H7 (cell line): ENCODE results near the gene RFK. TPM values are rescaled to one million over a fixed set of nuclear protein-coding genes. Genes with fewer than 3 reads are reported as not detected.

Source experiments
- DNase-seq: peaks from one replicate; pipeline ENCODE4 v3.0.0; 2012
- H3K27me3 ChIP-seq: 2 replicates; pipeline ENCODE4 v1.6.0; 2011; ENCODE audit warnings: mild to moderate bottlenecking, low read length; ENCODE audit not compliant: control insufficient read depth, insufficient read depth
- H3K36me3 ChIP-seq: replicated peaks from 2 replicates; pipeline ENCODE4 v1.5.1; 2011; ENCODE audit warnings: low read length; ENCODE audit not compliant: control insufficient read depth, insufficient read depth
- H3K4me3 ChIP-seq: 2 replicates; pipeline ENCODE4 v1.5.1; 2011; ENCODE audit warnings: low read depth, mild to moderate bottlenecking, control low read depth, low read length, moderate library complexity; ENCODE audit not compliant: insufficient read depth
- total RNA-seq: library from RNA; depleted of rRNA; stranded (reverse); fragments of >200 nt; shearing (Covaris generic); gene quantifications from 2 replicates; pipeline ENCODE4 v1.2.3, GENCODE V29; 2014; rRNA removed

RFK gene
- total RNA-seq, 1 experiment from 2014 or later, result 15.2 TPM

DNA sequence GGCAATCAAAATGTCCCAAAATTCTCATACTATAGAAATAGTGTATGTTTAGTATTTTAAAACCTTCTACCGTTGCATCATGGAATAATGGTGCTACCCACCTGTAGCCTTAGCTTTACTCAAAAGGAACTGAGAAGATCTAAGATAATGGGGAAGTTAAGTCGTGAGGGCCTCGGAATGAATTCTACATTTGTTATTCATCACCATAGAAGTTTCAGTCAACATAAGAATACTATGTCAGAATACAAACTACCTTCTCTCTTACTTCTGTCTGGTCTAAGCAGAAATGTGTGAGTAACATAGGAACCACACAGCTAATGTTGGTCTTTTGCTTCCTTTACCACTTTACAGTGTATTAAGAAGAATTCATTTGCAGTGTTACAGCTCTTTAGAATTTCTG, 43.2 kb downstream of the RFK start:
- H3K36me3 ChIP-seq, result no peaks in the 10 kb centered on the region
- H3K4me3 ChIP-seq, result no peak overlapping the region
- no peaks in the 10 kb centered on the region for H3K27me3 ChIP-seq
- no peak for DNase-seq

- H3K4me3 ChIP-seq, result no peak overlapping the region
- H3K36me3 ChIP-seq, result no peaks in the 10 kb centered on the region
- no peaks in the 10 kb centered on the region for H3K27me3 ChIP-seq
- DNase-seq, result no peak
Observed at GRCh38 chr9:76349865-76350264, 44.4 kb downstream of the RFK start.

DNA sequence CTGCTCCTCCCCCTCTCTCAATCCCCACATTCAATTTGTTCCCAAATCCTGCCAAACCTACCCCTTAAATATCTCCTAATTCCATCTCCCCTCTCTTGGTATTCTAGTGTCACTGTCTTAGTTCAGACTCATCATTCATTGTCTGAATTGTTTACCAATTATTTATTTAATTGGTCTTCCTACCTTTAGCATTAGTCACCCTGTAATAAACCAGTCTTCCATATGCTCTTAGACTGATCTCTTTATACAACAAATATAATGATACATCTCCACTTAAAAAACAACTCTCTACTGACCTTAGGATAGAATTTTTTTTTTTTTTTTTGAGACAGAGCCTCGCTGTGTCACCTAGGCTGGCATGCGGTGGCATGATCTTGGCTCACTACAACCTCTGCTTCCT, 51.4 kb downstream of the RFK start:
- H3K27me3 ChIP-seq, result no peaks in the 10 kb centered on the region
- H3K4me3 ChIP-seq, result no peak overlapping the region
- H3K36me3 ChIP-seq, result no peaks in the 10 kb centered on the region
- no peak for DNase-seq

DNA sequence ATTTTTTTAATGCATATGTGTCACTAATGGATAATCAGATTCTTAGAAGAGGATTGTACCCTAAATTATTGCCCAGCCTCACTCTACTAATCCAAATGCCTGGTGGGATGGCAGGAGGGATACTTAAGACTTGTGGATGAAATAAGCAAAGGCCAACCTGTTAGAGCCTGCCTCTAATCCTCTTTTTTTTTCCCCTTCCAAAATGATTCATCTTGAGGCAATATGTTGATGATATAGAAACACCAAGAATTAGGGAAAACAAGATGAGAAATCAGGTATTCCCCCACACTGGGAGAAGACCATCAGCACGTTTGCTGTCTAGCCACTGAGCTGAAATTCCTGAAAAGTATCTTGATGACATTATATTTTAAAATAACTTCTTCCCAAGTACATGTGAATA, 52.0 kb downstream of the RFK start:
- Histone ChIP-seq H3K36me3 (no peaks in the 10 kb centered on the region), H3K4me3 (no peak overlapping the region), H3K27me3 (no peaks in the 10 kb centered on the region)
- DNase-seq, result no peak

- no peaks in the 10 kb centered on the region for H3K36me3 ChIP-seq
- no peaks in the 10 kb centered on the region for H3K27me3 ChIP-seq
- DNase-seq, result no peak
- no peak overlapping the region for H3K4me3 ChIP-seq
Observed at GRCh38 chr9:76341616-76342015, 52.6 kb downstream of the RFK start.

- Histone ChIP-seq H3K27me3 (no peaks in the 10 kb centered on the region), H3K4me3 (no peak overlapping the region), H3K36me3 (no peaks in the 10 kb centered on the region)
- DNase-seq, result peak; percentile 52
Observed at GRCh38 chr9:76338418-76338817, 55.8 kb downstream of the RFK start.

- no peaks in the 10 kb centered on the region for H3K27me3 ChIP-seq
Observed at GRCh38 chr9:76336027-76336426, 58.2 kb downstream of the RFK start.

More at GRCh38 chr9:76336027-76336426, 58.2 kb downstream of the RFK start:
- Histone ChIP-seq H3K4me3 (no peak overlapping the region), H3K36me3 (no peaks in the 10 kb centered on the region)
- no peak for DNase-seq

Other genes with a start within 250 kb of the RFK start
- gene GCNT1, start 64.8 kb upstream of the RFK start, total RNA-seq, result 14.5 and 23.6 TPM in 2 replicates